Uterus (tissue), 2 donors: ENCODE measurements around the gene TM4SF1.

Experiments used
- CTCF ChIP-seq, 4 experiments: fragments of 200-600 bp in 2 of 4; fragments of 450-650 bp in 2 of 4; sonication (generic) in 2 of 4; IDR thresholded peaks; one replicate each; pipeline ENCODE4 v1.5.1; 2016 to 2019; ENCODE audit warnings: antibody characterized with exemption in 4 of 4, mild to moderate bottlenecking in 2 of 4, moderate library complexity in 1 of 4
- POLR2A ChIP-seq, 2 donors: fragments of 450-650 bp; IDR thresholded peaks; one replicate each; pipeline ENCODE4 v1.6.1; 2016; ENCODE audit warnings: antibody characterized with exemption in 2 of 2, mild to moderate bottlenecking in 1 of 2, moderate library complexity in 1 of 2

GRCh38 chr3:149371001-149371722 lies 6.3 kb downstream of the TM4SF1 start:
- no peak for TF ChIP-seq CTCF (IDR thresholded peaks at IDR 0.05)
- no peak for TF ChIP-seq POLR2A (IDR thresholded peaks at IDR 0.05)
